Osteoblast (primary cell): ENCODE data around the gene RAPGEF1. TPM values are rescaled to one million over a fixed set of nuclear protein-coding genes. Genes with fewer than 3 reads are reported as not detected.

Experiments
- DNase-seq: peaks from one replicate; pipeline ENCODE4 v3.0.0; 2011; ENCODE audit warnings: low spot score, mixed read lengths; ENCODE audit not compliant: insufficient read length; ENCODE audit errors: missing footprints
- H2AFZ ChIP-seq: 2 replicates; pipeline ENCODE4 v1.6.0; 2011; ENCODE audit warnings: mild to moderate bottlenecking, low read length
- H3K27ac ChIP-seq: 2 replicates; pipeline ENCODE4 v1.5.1; 2011; ENCODE audit warnings: mild to moderate bottlenecking, low read depth, low read length, moderate library complexity
- H3K27me3 ChIP-seq: 2 replicates; pipeline ENCODE4 v1.6.0; 2012; ENCODE audit warnings: mild to moderate bottlenecking, control low read depth, inconsistent platforms, low read length, moderate library complexity; ENCODE audit not compliant: insufficient read depth
- H3K36me3 ChIP-seq: 2 replicates; pipeline ENCODE4 v1.5.1; 2011; ENCODE audit warnings: mild to moderate bottlenecking, low read length, control low read depth, moderate library complexity; ENCODE audit not compliant: insufficient read depth
- H3K4me1 ChIP-seq: 2 replicates; pipeline ENCODE4 v1.5.1; 2011; ENCODE audit warnings: mild to moderate bottlenecking, low read length, control low read depth, moderate library complexity; ENCODE audit not compliant: insufficient read depth
- H3K4me2 ChIP-seq: 2 replicates; pipeline ENCODE4 v1.6.0; 2011; ENCODE audit warnings: mild to moderate bottlenecking, low read length; ENCODE audit not compliant: insufficient read depth
- H3K4me3 ChIP-seq: fragments of 200-600 bp; sonication (generic); 3 replicates; pipeline ENCODE4 v1.5.1; 2012; ENCODE audit warnings: mild to moderate bottlenecking, low read length, inconsistent platforms; ENCODE audit not compliant: insufficient read depth
- H3K79me2 ChIP-seq: 2 replicates; pipeline ENCODE4 v1.6.0; 2012; ENCODE audit warnings: mild to moderate bottlenecking, low read length, control low read depth, inconsistent platforms; ENCODE audit not compliant: insufficient read depth
- H3K9me3 ChIP-seq: 2 replicates; pipeline ENCODE4 v1.5.1; 2011; ENCODE audit warnings: low read depth, low read length, control low read depth
- H4K20me1 ChIP-seq: 2 replicates; pipeline ENCODE4 v1.6.0; 2012; ENCODE audit warnings: mild to moderate bottlenecking, low read length, control low read depth; ENCODE audit not compliant: insufficient read depth
- total RNA-seq: library from RNA; depleted of rRNA; stranded (reverse); fragments of >200 nt; gene quantifications from 2 replicates; pipeline ENCODE4 v1.2.3, GENCODE V29; 2012
- TF ChIP-seq, protein P1 (sequence below): IDR thresholded peaks from 2 replicates; pipeline ENCODE4 v1.5.1; 2011; ENCODE audit warnings: mild to moderate bottlenecking, low read depth, low read length, moderate library complexity; ENCODE audit errors: extremely low read depth

Gene RAPGEF1
- total RNA-seq, 1 donor: 34.7 TPM

- Histone ChIP-seq H3K4me1 (peaks cover 22% of the 10 kb centered on the region), H4K20me1 (peaks cover 28% of the 10 kb centered on the region), H3K79me2 (peaks cover 81% of the 10 kb centered on the region), H3K27ac (peak overlapping the region; percentile 95), H3K36me3 (no peaks in the 10 kb centered on the region), H3K4me2 (peak overlapping the region; percentile 60), H3K9me3 (no peaks in the 10 kb centered on the region), H3K4me3 (no peak overlapping the region), H3K27me3 (no peaks in the 10 kb centered on the region), H2AFZ (no peak overlapping the region)
- no peak for DNase-seq
- TF ChIP-seq, protein P1, sequence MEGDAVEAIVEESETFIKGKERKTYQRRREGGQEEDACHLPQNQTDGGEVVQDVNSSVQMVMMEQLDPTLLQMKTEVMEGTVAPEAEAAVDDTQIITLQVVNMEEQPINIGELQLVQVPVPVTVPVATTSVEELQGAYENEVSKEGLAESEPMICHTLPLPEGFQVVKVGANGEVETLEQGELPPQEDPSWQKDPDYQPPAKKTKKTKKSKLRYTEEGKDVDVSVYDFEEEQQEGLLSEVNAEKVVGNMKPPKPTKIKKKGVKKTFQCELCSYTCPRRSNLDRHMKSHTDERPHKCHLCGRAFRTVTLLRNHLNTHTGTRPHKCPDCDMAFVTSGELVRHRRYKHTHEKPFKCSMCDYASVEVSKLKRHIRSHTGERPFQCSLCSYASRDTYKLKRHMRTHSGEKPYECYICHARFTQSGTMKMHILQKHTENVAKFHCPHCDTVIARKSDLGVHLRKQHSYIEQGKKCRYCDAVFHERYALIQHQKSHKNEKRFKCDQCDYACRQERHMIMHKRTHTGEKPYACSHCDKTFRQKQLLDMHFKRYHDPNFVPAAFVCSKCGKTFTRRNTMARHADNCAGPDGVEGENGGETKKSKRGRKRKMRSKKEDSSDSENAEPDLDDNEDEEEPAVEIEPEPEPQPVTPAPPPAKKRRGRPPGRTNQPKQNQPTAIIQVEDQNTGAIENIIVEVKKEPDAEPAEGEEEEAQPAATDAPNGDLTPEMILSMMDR: no peak
Observed at GRCh38 chr9:131669269-131670157, 70.4 kb downstream of the RAPGEF1 start.

DNA sequence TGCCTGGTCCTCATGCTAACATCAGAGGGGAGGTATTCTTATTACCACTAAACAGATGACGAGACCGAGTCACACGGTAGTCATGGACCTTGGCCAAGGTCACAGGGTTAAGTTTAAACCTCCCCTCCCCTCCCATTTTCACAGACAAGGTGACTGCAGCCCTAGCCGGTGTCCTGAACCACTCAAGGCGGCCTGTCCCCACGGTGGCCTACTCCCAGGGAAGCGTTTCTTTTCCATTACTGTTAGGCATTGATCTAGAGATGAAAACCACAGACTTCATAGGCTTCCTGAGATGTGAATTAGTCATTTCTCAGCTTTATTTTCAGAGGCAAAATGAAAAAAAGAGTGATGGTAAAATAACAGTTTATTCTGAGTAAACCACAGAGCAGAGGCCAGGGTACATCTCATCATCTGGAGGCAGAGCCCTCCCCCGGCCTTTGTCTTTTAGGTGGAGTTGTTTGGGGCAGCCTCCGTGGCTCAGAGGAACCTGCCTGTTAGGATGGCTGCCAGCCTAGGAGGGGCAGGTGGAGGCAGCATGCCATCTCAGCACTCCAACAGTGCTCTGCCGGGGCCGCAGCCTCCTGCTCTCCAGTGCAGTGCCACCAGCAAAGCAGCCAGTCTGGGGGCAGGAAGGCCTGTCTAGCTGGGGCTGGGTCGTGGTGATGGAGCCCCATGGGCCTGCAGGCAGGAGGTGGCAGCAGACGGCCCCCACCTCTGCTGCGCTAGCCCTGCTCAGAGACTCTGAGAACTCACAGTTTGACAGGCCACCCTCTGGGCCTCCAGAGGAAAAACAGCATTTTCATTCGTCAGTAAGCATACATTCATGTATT, 71.2 kb downstream of the RAPGEF1 start:
- peak; percentile 97 for DNase-seq
- TF ChIP-seq, protein P1: no peak
- H3K4me1 ChIP-seq: peaks cover 22% of the 10 kb centered on the region
- H2AFZ ChIP-seq: peak overlapping the region; percentile 36
- no peaks in the 10 kb centered on the region for H3K27me3 ChIP-seq
- H3K4me3 ChIP-seq: peak overlapping the region; percentile 22
- no peaks in the 10 kb centered on the region for H3K36me3 ChIP-seq
- peak overlapping the region; percentile 60 for H3K4me2 ChIP-seq
- H3K79me2 ChIP-seq: peaks cover 73% of the 10 kb centered on the region
- H4K20me1 ChIP-seq: peaks cover 28% of the 10 kb centered on the region
- H3K27ac ChIP-seq: peak overlapping the region; percentile 95
- H3K9me3 ChIP-seq: no peaks in the 10 kb centered on the region

- Histone ChIP-seq H3K4me1 (peaks cover 22% of the 10 kb centered on the region), H3K36me3 (no peaks in the 10 kb centered on the region), H3K27me3 (no peaks in the 10 kb centered on the region), H3K9me3 (no peaks in the 10 kb centered on the region), H2AFZ (no peak overlapping the region), H3K4me2 (peak overlapping the region; percentile 60), H3K79me2 (peaks cover 67% of the 10 kb centered on the region), H4K20me1 (peaks cover 28% of the 10 kb centered on the region), H3K27ac (peak overlapping the region; percentile 95), H3K4me3 (no peak overlapping the region)
- TF ChIP-seq, protein P1: no peak
- DNase-seq: no peak
Observed at GRCh38 chr9:131668057-131668438, 71.8 kb downstream of the RAPGEF1 start.

DNA sequence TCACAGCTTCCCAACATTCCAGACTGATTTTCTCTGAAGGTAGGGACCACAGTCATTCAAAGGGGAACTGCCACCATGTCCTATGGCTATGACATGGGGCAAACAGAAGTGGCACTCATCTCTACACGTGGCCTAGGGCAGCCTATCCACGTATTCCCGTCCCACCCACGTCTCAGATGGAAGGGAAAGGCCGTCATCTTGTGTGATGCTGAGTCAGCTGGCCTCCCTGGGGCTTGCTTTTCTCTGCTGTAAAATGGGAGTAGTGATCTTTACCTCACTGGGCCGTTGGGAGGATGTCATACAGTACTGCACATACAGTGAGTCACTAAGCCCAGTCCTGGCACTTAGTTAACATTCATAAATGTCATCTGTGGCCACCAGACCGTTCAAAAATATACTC, 72.3 kb downstream of the RAPGEF1 start:
- Histone ChIP-seq H4K20me1 (peaks cover 28% of the 10 kb centered on the region), H3K27me3 (no peaks in the 10 kb centered on the region), H3K4me3 (no peak overlapping the region), H3K27ac (peak overlapping the region; percentile 95), H2AFZ (no peak overlapping the region), H3K4me1 (peaks cover 22% of the 10 kb centered on the region), H3K9me3 (no peaks in the 10 kb centered on the region), H3K4me2 (peak overlapping the region; percentile 60), H3K36me3 (no peaks in the 10 kb centered on the region), H3K79me2 (peaks cover 65% of the 10 kb centered on the region)
- TF ChIP-seq, protein P1: no peak
- peak; percentile 52 for DNase-seq
